PFSK-1 (cell line): ENCODE measurements around the gene MYCBPAP.

ENCODE experiments used
- FOXP2 ChIP-seq: optimal IDR thresholded peaks from 2 replicates; pipeline ENCODE3; 2011; ENCODE audit warnings: borderline replicate concordance, control low read depth, inconsistent platforms; ENCODE audit not compliant: insufficient read depth; ENCODE audit errors: extremely low read length, extremely low read depth
- POLR2AphosphoS5 ChIP-seq: IDR thresholded peaks from 2 replicates; pipeline ENCODE4 v1.6.1; 2012; ENCODE audit warnings: low read depth, mild to moderate bottlenecking, control low read depth, low read length, moderate library complexity
- SIN3A ChIP-seq: IDR thresholded peaks from 2 replicates; pipeline ENCODE4 v1.6.1; 2012; ENCODE audit warnings: mild to moderate bottlenecking, low read length, moderate library complexity, borderline replicate concordance; ENCODE audit not compliant: insufficient read depth
- TAF1 ChIP-seq: IDR thresholded peaks from 2 replicates; pipeline ENCODE4 v1.6.1; 2012; ENCODE audit warnings: low read length, control low read depth, borderline replicate concordance; ENCODE audit not compliant: insufficient read depth
- TF ChIP-seq, protein P1 (sequence below), 2 experiments: IDR thresholded peaks; 2 replicates each; pipeline versions ENCODE4 v1.6.1 to v1.8.0; 2011 to 2012; ENCODE audit warnings: low read depth in 2 of 2, low read length in 2 of 2, control low read depth in 1 of 2, inconsistent platforms in 1 of 2, mild to moderate bottlenecking in 1 of 2, moderate library complexity in 1 of 2; ENCODE audit not compliant: insufficient read depth in 1 of 2

Gene MYCBPAP

GRCh38 chr17:50580646-50581045 lies 72.4 kb downstream of the MYCBPAP start:
- no peak for TF ChIP-seq SIN3A
- no peak for TF ChIP-seq POLR2AphosphoS5
- TF ChIP-seq, protein P1, sequence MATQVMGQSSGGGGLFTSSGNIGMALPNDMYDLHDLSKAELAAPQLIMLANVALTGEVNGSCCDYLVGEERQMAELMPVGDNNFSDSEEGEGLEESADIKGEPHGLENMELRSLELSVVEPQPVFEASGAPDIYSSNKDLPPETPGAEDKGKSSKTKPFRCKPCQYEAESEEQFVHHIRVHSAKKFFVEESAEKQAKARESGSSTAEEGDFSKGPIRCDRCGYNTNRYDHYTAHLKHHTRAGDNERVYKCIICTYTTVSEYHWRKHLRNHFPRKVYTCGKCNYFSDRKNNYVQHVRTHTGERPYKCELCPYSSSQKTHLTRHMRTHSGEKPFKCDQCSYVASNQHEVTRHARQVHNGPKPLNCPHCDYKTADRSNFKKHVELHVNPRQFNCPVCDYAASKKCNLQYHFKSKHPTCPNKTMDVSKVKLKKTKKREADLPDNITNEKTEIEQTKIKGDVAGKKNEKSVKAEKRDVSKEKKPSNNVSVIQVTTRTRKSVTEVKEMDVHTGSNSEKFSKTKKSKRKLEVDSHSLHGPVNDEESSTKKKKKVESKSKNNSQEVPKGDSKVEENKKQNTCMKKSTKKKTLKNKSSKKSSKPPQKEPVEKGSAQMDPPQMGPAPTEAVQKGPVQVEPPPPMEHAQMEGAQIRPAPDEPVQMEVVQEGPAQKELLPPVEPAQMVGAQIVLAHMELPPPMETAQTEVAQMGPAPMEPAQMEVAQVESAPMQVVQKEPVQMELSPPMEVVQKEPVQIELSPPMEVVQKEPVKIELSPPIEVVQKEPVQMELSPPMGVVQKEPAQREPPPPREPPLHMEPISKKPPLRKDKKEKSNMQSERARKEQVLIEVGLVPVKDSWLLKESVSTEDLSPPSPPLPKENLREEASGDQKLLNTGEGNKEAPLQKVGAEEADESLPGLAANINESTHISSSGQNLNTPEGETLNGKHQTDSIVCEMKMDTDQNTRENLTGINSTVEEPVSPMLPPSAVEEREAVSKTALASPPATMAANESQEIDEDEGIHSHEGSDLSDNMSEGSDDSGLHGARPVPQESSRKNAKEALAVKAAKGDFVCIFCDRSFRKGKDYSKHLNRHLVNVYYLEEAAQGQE (IDR thresholded peaks at IDR 0.05; ENCODE audit: insufficient read depth in 1 of 2, low read depth in 2 of 2, low read length in 2 of 2) = no peak
- TF ChIP-seq TAF1 = no peak
- no peak for TF ChIP-seq FOXP2
